Right lobe of liver (tissue), 6 donors: ENCODE results near the gene COQ6. TPM values are rescaled to one million over a fixed set of nuclear protein-coding genes. Genes with fewer than 3 reads are reported as not detected.
"Not testable (repeated sequence)": the region's sequence is repeated elsewhere in the genome, so short reads cannot be mapped to it uniquely, and the experiment has no call there.

Experiments used
- ATAC-seq, 4 donors: fragments of 200-7000 bp; cut with Tn5 transposase; one replicate each; pipeline ENCODE4 v1.9.1; 2020; ENCODE audit warnings: mild to moderate bottlenecking in 4 of 4, moderate library complexity in 4 of 4
- DNase-seq, 3 donors: peaks; one replicate each; pipeline ENCODE4 v3.0.0-alpha.2; 2020
- H3K27ac ChIP-seq, 3 donors: fragments of 200-600 bp; one replicate each; pipeline ENCODE4 v1.8.0; 2022
- H3K27me3 ChIP-seq, 2 donors: fragments of 200-600 bp; one replicate each; pipeline ENCODE4 v1.8.0; 2022
- H3K36me3 ChIP-seq, 4 donors: fragments of 200-600 bp; sonication (generic) in 1 of 4; one replicate each; pipeline versions ENCODE4 v1.5.1 to v1.8.0; 2017 to 2022; ENCODE audit warnings: control low read depth in 1 of 4
- H3K4me1 ChIP-seq, 4 donors: fragments of 200-600 bp; sonication (generic) in 1 of 4; one replicate each; pipeline versions ENCODE4 v1.5.1 to v1.8.0; 2017 to 2022; ENCODE audit warnings: control low read depth in 1 of 4
- H3K4me3 ChIP-seq, 3 donors: fragments of 200-600 bp; one replicate each; pipeline ENCODE4 v1.8.0; 2022
- H3K9me3 ChIP-seq, 4 donors: fragments of 200-600 bp; sonication (generic) in 1 of 4; one replicate each; pipeline versions ENCODE4 v1.5.1 to v1.8.0; 2017 to 2022; ENCODE audit warnings: control low read depth in 1 of 4
- CTCF ChIP-seq, 4 donors: fragments of 200-600 bp in 3 of 4; fragments of 450-650 bp in 1 of 4; IDR thresholded peaks; one replicate each; pipeline versions ENCODE4 v1.5.1 to v1.8.0; 2016 to 2022; ENCODE audit warnings: antibody characterized with exemption in 4 of 4, mild to moderate bottlenecking in 2 of 4
- POLR2A ChIP-seq: fragments of 450-650 bp; IDR thresholded peaks from one replicate; pipeline ENCODE4 v1.6.1; 2017; ENCODE audit warnings: antibody characterized with exemption, mild to moderate bottlenecking
- WGBS: methylation state at CpG from one replicate; pipeline ENCODE4 v1.1.6; 2018; ENCODE audit warnings: low coverage, low lambda C conversion rate; ENCODE audit not compliant: insufficient coverage; ENCODE audit errors: missing lambda C conversion rate; 5-methylcytosine and 5-hydroxymethylcytosine counted together
- intact Hi-C, 2 donors: fragments of 100-400 bp; cut with DNase I; formaldehyde crosslinking; loops; one replicate each; pipeline versions ENCODE4 v1.11.2 to v1.14.1; 2022
- total RNA-seq, 6 experiments: library from RNA; depleted of rRNA in 2 of 6; stranded (reverse); fragments of >200 nt in 2 of 6; fragmentation: NEBNext Ultra II Directional in 3 of 6; extraction: Animal tissue kit (Norgen Biotek cat#: 25700) in 3 of 6; gene quantifications; one replicate each; pipeline versions ENCODE4 v1.1.0 to v1.2.4, GENCODE V29; 2016 to 2023
- donor health status: DM: no; HTN: yes; CAD: no.
- donor health status: DM: no; HTN: no; CAD: no.
- donor health status: DM: no; HTN: no; CAD: no.
- donor health status: DM: no; HTN: yes; CAD: no.
- donor health status: DM: no; HTN: yes; CAD: no.

COQ6 gene
- total RNA-seq, 6 experiments from 2014 or later = 11.6 to 60.9 (median 16.8) TPM

- DNase-seq (peak in 1 of 3 donors; percentile 37), ATAC-seq (peak; percentile 33 to 77 (median 60))
- 33% methylated on average over 2 of the region's 6 CpGs for WGBS
- TF ChIP-seq CTCF (IDR thresholded peaks at IDR 0.05) (no peak), POLR2A (no peak)
- H3K36me3 ChIP-seq = peaks cover 0 to 97% (median 35%) of the 10 kb centered on the region in 4 donors
- H3K27ac ChIP-seq = peak overlapping the region in 1 of 3 donors; percentile 9
- H3K4me1 ChIP-seq = peaks cover 0 to 30% (median 0%) of the 10 kb centered on the region in 4 donors
- no peaks in the 10 kb centered on the region for H3K9me3 ChIP-seq
- H3K27me3 ChIP-seq = no peaks in the 10 kb centered on the region
- intact Hi-C loops = no loop called here
- H3K4me3 ChIP-seq = no peak overlapping the region
These were observed 26.0 kb downstream of the COQ6 start for GRCh38 chr14:73976125-73976524.

- Histone ChIP-seq H3K27me3 (no peaks in the 10 kb centered on the region), H3K4me1 (peaks cover 0 to 30% (median 0%) of the 10 kb centered on the region in 4 donors), H3K4me3 (no peak overlapping the region), H3K27ac (peak overlapping the region in 1 of 3 donors; percentile 16), H3K9me3 (no peaks in the 10 kb centered on the region), H3K36me3 (peaks cover 0 to 97% (median 28%) of the 10 kb centered on the region in 4 donors)
- intact Hi-C loops = no loop called here
- WGBS = 37% methylated on average over 3 of the region's 4 CpGs
- ATAC-seq (peak in 2 of 4 donors; percentile 37 to 66), DNase-seq (no peak)
- TF ChIP-seq POLR2A (no peak), CTCF (IDR thresholded peaks at IDR 0.05) (no peak)
These were observed 27.8 kb downstream of the COQ6 start for GRCh38 chr14:73977896-73978295.

GRCh38 chr14:73988065-73988464 is 38.0 kb downstream of the COQ6 start:
- intact Hi-C loops = no loop called here
- WGBS = 70% methylated on average over 3 of the region's 3 CpGs
- peaks cover 0 to 52% (median 21%) of the 10 kb centered on the region in 4 donors for H3K4me1 ChIP-seq
- DNase-seq (no peak), ATAC-seq (no peak)
- no peaks in the 10 kb centered on the region for H3K27me3 ChIP-seq
- H3K9me3 ChIP-seq = no peaks in the 10 kb centered on the region
- no peak for TF ChIP-seq CTCF (IDR thresholded peaks at IDR 0.05)
- TF ChIP-seq POLR2A = no peak
- peaks cover 0 to 59% (median 26%) of the 10 kb centered on the region in 4 donors for H3K36me3 ChIP-seq
- no peak overlapping the region for H3K4me3 ChIP-seq
- peak overlapping the region in 1 of 3 donors; percentile 32 for H3K27ac ChIP-seq

- H3K9me3 ChIP-seq, H3K27me3 ChIP-seq, H3K4me3 ChIP-seq, DNase-seq, intact Hi-C loops: not testable (repeated sequence)
- Histone ChIP-seq H3K4me1 (peaks cover 0 to 58% (median 24%) of the 10 kb centered on the region in 4 donors), H3K36me3 (peaks cover 0 to 55% (median 25%) of the 10 kb centered on the region in 4 donors), H3K27ac (peak overlapping the region in 1 of 3 donors; percentile 32)
- ATAC-seq = peak; percentile 38 to 63 (median 56)
- 28% methylated on average over 6 of the region's 7 CpGs for WGBS
These were observed 38.6 kb downstream of the COQ6 start for GRCh38 chr14:73988656-73989055.

GRCh38 chr14:73991092-73991491 is 41.0 kb downstream of the COQ6 start:
- Histone ChIP-seq H3K4me1 (peaks cover 0 to 60% (median 27%) of the 10 kb centered on the region in 4 donors), H3K27ac (peak overlapping the region in 1 of 3 donors; percentile 93), H3K36me3 (peaks cover 0 to 30% (median 15%) of the 10 kb centered on the region in 4 donors), H3K4me3 (no peak overlapping the region), H3K9me3 (no peaks in the 10 kb centered on the region), H3K27me3 (no peaks in the 10 kb centered on the region)
- WGBS = 43% methylated on average over 4 of the region's 4 CpGs
- ATAC-seq = no peak
- no peak for DNase-seq
- no peak for TF ChIP-seq POLR2A
- intact Hi-C loops = no loop called here

- intact Hi-C loops = not testable (repeated sequence)
- peak in 1 of 3 donors; percentile 29 for DNase-seq
- peaks cover 0 to 68% (median 26%) of the 10 kb centered on the region in 4 donors for H3K4me1 ChIP-seq
These were observed 44.8 kb downstream of the COQ6 start for GRCh38 chr14:73994926-73995325.

More at GRCh38 chr14:73994926-73995325, 44.8 kb downstream of the COQ6 start:
- ATAC-seq, H3K9me3 ChIP-seq, H3K36me3 ChIP-seq, H3K27me3 ChIP-seq: not testable (repeated sequence)
- WGBS = 37% methylated on average over 6 of the region's 7 CpGs
- H3K4me3 ChIP-seq = peak overlapping the region; percentile 28 to 71 (median 59)
- H3K27ac ChIP-seq = peak overlapping the region; percentile 24 to 95 (median 93)
